Left lung (tissue), 10 donors: ENCODE measurements around the gene STON1. TPM values are rescaled to one million over a fixed set of nuclear protein-coding genes. Genes with fewer than 3 reads are reported as not detected.
A peak's percentile ranks its signal among the peaks of the same experiment; 100 is the strongest.

Source experiments
- ATAC-seq: fragments of 200-7000 bp; cut with Tn5 transposase; one replicate; pipeline ENCODE4 v1.9.1; 2020; ENCODE audit warnings: moderate library complexity
- DNase-seq, 4 donors: peaks; one replicate each; pipeline ENCODE4 v3.0.0-alpha.2; 2013 to 2020
- H3K27ac ChIP-seq, 2 donors: fragments of 200-600 bp; sonication (generic) in 1 of 2; one replicate each; pipeline versions ENCODE4 v1.5.0 to v1.8.0; 2020 to 2021
- H3K27me3 ChIP-seq, 2 donors: fragments of 200-600 bp; sonication (generic) in 1 of 2; one replicate each; pipeline versions ENCODE4 v1.5.0 to v1.8.0; 2020 to 2021
- H3K36me3 ChIP-seq, 2 donors: fragments of 200-600 bp; sonication (generic) in 1 of 2; one replicate each; pipeline versions ENCODE4 v1.5.0 to v1.8.0; 2020 to 2021
- H3K4me1 ChIP-seq, 2 donors: fragments of 200-600 bp; one replicate each; pipeline ENCODE4 v1.8.0; 2021
- H3K4me3 ChIP-seq, 2 donors: fragments of 200-600 bp; sonication (generic) in 1 of 2; one replicate each; pipeline versions ENCODE4 v1.5.0 to v1.8.0; 2020 to 2021; ENCODE audit warnings: mild to moderate bottlenecking in 1 of 2
- H3K9me3 ChIP-seq, 2 donors: fragments of 200-600 bp; sonication (generic) in 1 of 2; one replicate each; pipeline versions ENCODE4 v1.5.0 to v1.8.0; 2020 to 2021
- intact Hi-C, 2 donors: fragments of 100-400 bp; cut with DNase I; formaldehyde crosslinking; loops; one replicate each; pipeline versions ENCODE4 v1.11.2 to v1.14.2; 2022
- polyA plus RNA-seq, 6 donors: library from polyadenylated mRNA; unstranded; fragments of 120-200 nt; gene quantifications; one replicate each; pipeline ENCODE4 v1.2.1, GENCODE V29; 2013; ENCODE audit not compliant: insufficient read length in 6 of 6
- total RNA-seq, 2 donors: library from RNA; stranded (reverse); fragmentation: NEBNext Ultra II Directional; extraction: Animal tissue kit (Norgen Biotek cat#: 25700); gene quantifications; one replicate each; pipeline ENCODE4 v1.2.1, GENCODE V29; 2021
- TF ChIP-seq, protein P1 (sequence below), 2 donors: fragments of 200-600 bp; sonication (generic) in 1 of 2; IDR thresholded peaks; one replicate each; pipeline versions ENCODE4 v1.5.0 to v1.8.0; 2021; ENCODE audit warnings: antibody characterized with exemption in 2 of 2
- donor health status: DM: no; HTN: yes; CAD: no.
- donor health status: DM: no; HTN: no; CAD: no.

The STON1 gene
- total and polyA plus RNA-seq, 8 donors = 12.4 to 24.3 (median 19.2) TPM

DNA sequence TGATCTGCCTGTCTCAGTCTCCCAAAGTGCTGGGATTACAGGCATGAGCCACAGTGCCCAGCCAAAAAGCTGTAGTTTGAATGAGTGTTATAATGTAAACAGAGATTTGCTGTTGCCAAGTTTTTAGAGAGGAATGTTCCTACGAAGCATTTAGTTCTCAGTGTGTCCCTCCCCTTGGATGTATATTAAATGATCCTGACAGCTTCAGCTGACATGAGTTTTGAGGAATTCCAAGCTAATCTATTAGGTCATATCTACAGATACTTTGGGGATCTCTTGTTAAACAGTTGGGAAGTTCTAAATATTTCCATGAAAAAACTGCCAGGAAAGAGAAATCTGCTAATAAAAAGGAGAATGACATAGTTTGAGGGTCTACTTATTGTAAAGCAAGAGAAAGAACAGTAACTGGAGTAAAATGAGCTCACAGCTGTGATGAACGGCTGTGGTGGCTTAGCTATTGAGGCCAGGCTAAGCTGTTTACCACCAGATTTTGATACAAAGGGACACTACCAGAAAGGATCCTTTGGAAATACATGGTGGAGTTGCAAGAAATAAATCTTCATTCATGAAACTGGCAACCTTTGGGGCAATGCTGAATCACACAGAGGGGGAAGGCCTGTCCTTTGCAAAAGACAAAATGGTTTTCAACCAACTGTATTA, 2.6 kb upstream of the STON1 start:
- DNase-seq (peak in 2 of 4 donors; percentile 54 to 64), ATAC-seq (no peak)
- intact Hi-C loops = no loop called here
- Histone ChIP-seq H3K27ac (peak overlapping the region in 1 of 2 donors; percentile 33), H3K27me3 (peaks cover 0 to 13% of the 10 kb centered on the region in 2 donors), H3K4me1 (peaks cover 0 to 16% of the 10 kb centered on the region in 2 donors), H3K4me3 (no peak overlapping the region), H3K36me3 (peaks cover 0 to 4% of the 10 kb centered on the region in 2 donors), H3K9me3 (no peaks in the 10 kb centered on the region)
- TF ChIP-seq, protein P1, sequence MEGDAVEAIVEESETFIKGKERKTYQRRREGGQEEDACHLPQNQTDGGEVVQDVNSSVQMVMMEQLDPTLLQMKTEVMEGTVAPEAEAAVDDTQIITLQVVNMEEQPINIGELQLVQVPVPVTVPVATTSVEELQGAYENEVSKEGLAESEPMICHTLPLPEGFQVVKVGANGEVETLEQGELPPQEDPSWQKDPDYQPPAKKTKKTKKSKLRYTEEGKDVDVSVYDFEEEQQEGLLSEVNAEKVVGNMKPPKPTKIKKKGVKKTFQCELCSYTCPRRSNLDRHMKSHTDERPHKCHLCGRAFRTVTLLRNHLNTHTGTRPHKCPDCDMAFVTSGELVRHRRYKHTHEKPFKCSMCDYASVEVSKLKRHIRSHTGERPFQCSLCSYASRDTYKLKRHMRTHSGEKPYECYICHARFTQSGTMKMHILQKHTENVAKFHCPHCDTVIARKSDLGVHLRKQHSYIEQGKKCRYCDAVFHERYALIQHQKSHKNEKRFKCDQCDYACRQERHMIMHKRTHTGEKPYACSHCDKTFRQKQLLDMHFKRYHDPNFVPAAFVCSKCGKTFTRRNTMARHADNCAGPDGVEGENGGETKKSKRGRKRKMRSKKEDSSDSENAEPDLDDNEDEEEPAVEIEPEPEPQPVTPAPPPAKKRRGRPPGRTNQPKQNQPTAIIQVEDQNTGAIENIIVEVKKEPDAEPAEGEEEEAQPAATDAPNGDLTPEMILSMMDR (IDR thresholded peaks at IDR 0.05) = no peak

DNA sequence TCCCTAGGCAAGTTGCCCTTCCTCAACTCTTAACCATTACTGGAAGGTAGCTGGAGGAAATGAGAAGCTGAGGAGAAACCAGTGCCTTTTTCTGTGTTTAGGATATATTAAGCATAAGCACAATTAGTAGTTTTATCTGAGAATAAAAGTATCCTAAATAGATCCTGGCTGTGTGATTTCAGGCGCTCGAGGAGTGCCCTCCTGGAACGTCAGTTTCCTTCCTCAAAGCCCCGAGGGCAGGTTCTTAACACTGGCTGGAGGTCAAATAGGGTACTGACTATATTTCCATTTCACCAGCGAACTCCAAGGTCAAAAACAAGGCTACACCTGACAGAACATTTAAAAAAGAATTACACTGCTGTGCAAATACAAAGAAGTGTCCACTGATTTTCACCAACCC, 1.5 kb upstream of the STON1 start:
- H3K27me3 ChIP-seq = peaks cover 0 to 13% of the 10 kb centered on the region in 2 donors
- intact Hi-C loops = no loop called here
- H3K36me3 ChIP-seq = no peaks in the 10 kb centered on the region
- H3K4me3 ChIP-seq = no peak overlapping the region
- H3K27ac ChIP-seq = no peak overlapping the region
- H3K9me3 ChIP-seq = no peaks in the 10 kb centered on the region
- TF ChIP-seq, protein P1 (IDR thresholded peaks at IDR 0.05) = no peak
- ATAC-seq = no peak
- no peak for DNase-seq
- H3K4me1 ChIP-seq = peaks cover 0 to 16% of the 10 kb centered on the region in 2 donors

DNA sequence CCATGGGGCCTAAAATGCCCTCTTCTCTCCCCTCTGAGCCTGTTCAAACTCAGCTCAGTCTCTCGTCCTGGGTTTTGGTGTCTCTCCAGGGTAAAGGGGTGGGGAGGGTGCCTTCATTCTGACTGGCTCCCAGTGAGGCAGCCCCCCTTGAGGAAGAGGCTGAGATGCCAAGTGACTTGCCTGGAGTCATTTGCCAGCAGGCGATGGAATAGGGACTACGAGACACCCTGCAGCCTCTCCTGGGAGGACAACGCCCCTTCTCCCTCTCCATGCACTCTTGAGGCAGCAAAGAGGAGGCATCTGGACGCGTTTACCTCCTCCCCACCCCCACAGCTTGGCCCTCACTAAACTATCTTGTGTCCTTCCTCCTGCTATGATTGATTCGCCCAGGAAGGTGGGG, 760 bp upstream of the STON1 start:
- intact Hi-C loops = no loop called here
- no peak overlapping the region for H3K27ac ChIP-seq
- peak overlapping the region in 1 of 2 donors; percentile 70 for H3K4me3 ChIP-seq

DNA sequence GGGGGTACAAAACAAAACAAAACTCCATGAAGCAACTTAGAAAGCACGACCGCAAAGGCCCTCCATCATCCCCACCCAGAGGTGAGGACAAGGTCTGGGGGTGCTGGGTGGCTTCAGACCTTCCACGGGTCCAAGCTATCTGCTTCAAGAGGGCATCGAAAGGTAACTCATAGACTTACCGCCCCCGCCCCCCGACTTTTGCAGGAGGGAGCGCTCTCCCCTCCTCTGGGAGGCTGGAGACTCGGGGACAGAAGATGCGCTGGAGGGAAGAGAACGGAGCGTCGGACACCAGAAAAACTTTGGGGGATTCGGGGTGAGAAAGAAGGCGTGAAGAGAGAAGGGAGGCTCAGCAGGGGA, 300 bp upstream of the STON1 start:
- TF ChIP-seq, protein P1 (IDR thresholded peaks at IDR 0.05) = no peak
- Histone ChIP-seq H3K4me3 (peak overlapping the region; percentile 70 to 87), H3K4me1 (peaks cover 0 to 16% of the 10 kb centered on the region in 2 donors), H3K9me3 (no peaks in the 10 kb centered on the region), H3K27me3 (peaks cover 0 to 13% of the 10 kb centered on the region in 2 donors), H3K36me3 (no peaks in the 10 kb centered on the region), H3K27ac (peak overlapping the region in 1 of 2 donors; percentile 82)
- intact Hi-C loops = no loop called here
- DNase-seq = no peak
- no peak for ATAC-seq

More for the DNA sequence above, 760 bp upstream of the STON1 start:
- Histone ChIP-seq H3K4me1 (peaks cover 0 to 16% of the 10 kb centered on the region in 2 donors), H3K9me3 (no peaks in the 10 kb centered on the region), H3K36me3 (no peaks in the 10 kb centered on the region), H3K27me3 (peaks cover 0 to 13% of the 10 kb centered on the region in 2 donors)
- ATAC-seq (peak; percentile 46), DNase-seq (peak in 1 of 4 donors; percentile 38)
- TF ChIP-seq, protein P1 (IDR thresholded peaks at IDR 0.05) = no peak

DNA sequence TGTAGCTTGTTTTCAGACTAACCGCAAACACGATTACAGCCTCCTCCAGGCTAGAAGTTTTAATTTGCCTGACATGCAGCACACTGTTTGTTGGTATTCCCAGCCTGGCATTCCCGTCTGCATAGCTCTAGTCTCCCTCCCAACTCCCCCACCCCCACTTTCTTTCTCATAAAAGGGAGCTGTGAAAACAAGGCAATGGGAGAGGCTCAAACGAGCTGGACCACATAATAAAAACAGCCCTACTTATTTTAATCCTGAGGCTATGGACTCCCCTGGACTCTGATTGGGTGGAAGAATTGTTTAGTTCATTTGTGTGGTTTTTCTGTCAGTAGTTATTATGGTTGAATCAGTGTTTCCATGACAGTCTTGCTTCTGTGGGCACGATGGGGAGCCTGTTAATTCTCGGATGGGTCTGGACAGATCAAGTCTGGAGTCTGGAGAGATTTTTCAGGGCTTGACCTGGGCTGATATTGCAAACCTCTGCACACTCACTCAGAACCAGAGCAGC, 1.2 kb downstream of the STON1 start:
- peak; percentile 38 for ATAC-seq
- H3K27me3 ChIP-seq = peaks cover 0 to 13% of the 10 kb centered on the region in 2 donors
- TF ChIP-seq, protein P1 (IDR thresholded peaks at IDR 0.05) = no peak
- peak overlapping the region; percentile 61 to 82 for H3K27ac ChIP-seq
- peak in 1 of 4 donors; percentile 51 for DNase-seq
- no peaks in the 10 kb centered on the region for H3K36me3 ChIP-seq
- intact Hi-C loops = no loop called here
- no peaks in the 10 kb centered on the region for H3K9me3 ChIP-seq
- peaks cover 0 to 16% of the 10 kb centered on the region in 2 donors for H3K4me1 ChIP-seq
- H3K4me3 ChIP-seq = peak overlapping the region; percentile 70 to 87
